ENCODE results near the gene AMPD3. TPM values are rescaled to one million over a fixed set of nuclear protein-coding genes. Genes with fewer than 3 reads are reported as not detected.

AMPD3 gene
- total RNA-seq, 1 donor from 2014 or later = 9.8 TPM

- Histone ChIP-seq H3K4me1 (no peaks in the 10 kb centered on the region), H3K4me3 (no peak overlapping the region), H3K9me3 (no peaks in the 10 kb centered on the region), H3K36me3 (no peaks in the 10 kb centered on the region), H3K27me3 (ENCODE audit: low read depth) (no peaks in the 10 kb centered on the region), H3K27ac (no peak overlapping the region)
- DNase-seq (no peak), ATAC-seq (peak in 1 of 2 donors; percentile 50)
- intact Hi-C loops (cut with DNase I) = no loop called here
- TF ChIP-seq, protein P1, sequence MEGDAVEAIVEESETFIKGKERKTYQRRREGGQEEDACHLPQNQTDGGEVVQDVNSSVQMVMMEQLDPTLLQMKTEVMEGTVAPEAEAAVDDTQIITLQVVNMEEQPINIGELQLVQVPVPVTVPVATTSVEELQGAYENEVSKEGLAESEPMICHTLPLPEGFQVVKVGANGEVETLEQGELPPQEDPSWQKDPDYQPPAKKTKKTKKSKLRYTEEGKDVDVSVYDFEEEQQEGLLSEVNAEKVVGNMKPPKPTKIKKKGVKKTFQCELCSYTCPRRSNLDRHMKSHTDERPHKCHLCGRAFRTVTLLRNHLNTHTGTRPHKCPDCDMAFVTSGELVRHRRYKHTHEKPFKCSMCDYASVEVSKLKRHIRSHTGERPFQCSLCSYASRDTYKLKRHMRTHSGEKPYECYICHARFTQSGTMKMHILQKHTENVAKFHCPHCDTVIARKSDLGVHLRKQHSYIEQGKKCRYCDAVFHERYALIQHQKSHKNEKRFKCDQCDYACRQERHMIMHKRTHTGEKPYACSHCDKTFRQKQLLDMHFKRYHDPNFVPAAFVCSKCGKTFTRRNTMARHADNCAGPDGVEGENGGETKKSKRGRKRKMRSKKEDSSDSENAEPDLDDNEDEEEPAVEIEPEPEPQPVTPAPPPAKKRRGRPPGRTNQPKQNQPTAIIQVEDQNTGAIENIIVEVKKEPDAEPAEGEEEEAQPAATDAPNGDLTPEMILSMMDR (IDR thresholded peaks at IDR 0.05) = no peak
Observed at GRCh38 chr11:10441652-10442503, 13.2 kb upstream of the AMPD3 start.

- no peak overlapping the region for H3K4me3 ChIP-seq
- intact Hi-C loops (cut with DNase I) = no loop called here
- no peaks in the 10 kb centered on the region for H3K36me3 ChIP-seq
- H3K4me1 ChIP-seq = no peaks in the 10 kb centered on the region
- no peaks in the 10 kb centered on the region for H3K9me3 ChIP-seq
- ATAC-seq (no peak), DNase-seq (no peak)
- H3K27me3 ChIP-seq (ENCODE audit: low read depth) = no peaks in the 10 kb centered on the region
- TF ChIP-seq, protein P1 (IDR thresholded peaks at IDR 0.05) = no peak
- no peak overlapping the region for H3K27ac ChIP-seq
Observed at GRCh38 chr11:10443152-10443551, 11.9 kb upstream of the AMPD3 start.

DNA sequence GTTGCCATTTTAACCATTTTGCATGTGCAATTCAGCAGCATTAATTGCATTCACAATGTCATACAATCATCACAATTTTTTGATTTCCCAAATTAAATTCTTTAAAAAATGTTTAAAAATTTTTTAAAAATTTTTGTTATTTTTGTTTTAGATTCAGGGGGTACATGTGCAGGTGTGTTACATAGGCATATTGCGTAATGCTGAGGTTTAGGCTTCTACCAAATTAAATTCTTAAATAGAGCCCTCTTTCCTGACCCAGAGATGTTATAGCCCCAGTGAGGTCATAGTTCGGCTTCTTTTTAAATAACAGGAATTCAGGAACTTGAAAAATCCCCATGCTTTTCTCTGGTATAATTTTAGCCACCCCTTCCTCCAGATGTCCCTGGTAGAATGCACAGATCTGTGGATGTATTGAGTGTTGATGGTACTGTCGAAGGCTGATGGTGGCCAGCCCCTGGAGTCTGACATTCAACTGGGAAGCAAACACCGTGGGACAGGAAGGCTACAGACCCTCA, 11.3 kb upstream of the AMPD3 start:
- intact Hi-C loops (cut with DNase I) = no loop called here
- no peak for ATAC-seq

GRCh38 chr11:10444725-10445315, 10.2 kb upstream of the AMPD3 start:
- Histone ChIP-seq H3K4me3 (no peak overlapping the region), H3K4me1 (no peaks in the 10 kb centered on the region), H3K9me3 (no peaks in the 10 kb centered on the region), H3K27ac (no peak overlapping the region), H3K36me3 (no peaks in the 10 kb centered on the region), H3K27me3 (ENCODE audit: low read depth) (no peaks in the 10 kb centered on the region)
- intact Hi-C loops (cut with DNase I) = no loop called here
- no peak for DNase-seq
- TF ChIP-seq, protein P1 (IDR thresholded peaks at IDR 0.05) = no peak
- ATAC-seq = no peak

More for the DNA sequence above, 11.3 kb upstream of the AMPD3 start:
- TF ChIP-seq, protein P1 (IDR thresholded peaks at IDR 0.05) = no peak
- Histone ChIP-seq H3K27me3 (ENCODE audit: low read depth) (no peaks in the 10 kb centered on the region), H3K4me3 (no peak overlapping the region), H3K4me1 (no peaks in the 10 kb centered on the region), H3K9me3 (no peaks in the 10 kb centered on the region), H3K36me3 (no peaks in the 10 kb centered on the region), H3K27ac (no peak overlapping the region)
- DNase-seq = no peak

DNA sequence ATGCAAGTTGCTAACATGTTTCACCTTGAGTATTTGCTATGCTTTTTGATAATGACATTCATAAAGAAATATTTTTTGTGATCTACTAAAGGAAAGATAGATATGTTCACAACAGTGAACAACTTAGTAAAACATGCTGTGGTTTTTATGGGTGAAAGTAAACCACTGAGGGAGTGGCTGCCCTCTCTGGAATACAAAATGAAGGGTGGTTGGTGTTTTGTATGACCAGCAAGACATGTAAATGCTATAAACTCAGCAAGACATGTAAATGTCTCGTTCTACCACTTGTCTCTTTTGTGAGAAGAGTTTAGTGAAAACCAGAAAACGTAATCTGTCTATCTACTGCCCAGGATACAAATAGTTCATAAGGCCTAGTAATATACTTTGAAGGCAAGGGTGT, 7.6 kb upstream of the AMPD3 start:
- no peaks in the 10 kb centered on the region for H3K9me3 ChIP-seq
- H3K27me3 ChIP-seq (ENCODE audit: low read depth) = no peaks in the 10 kb centered on the region
- ATAC-seq (no peak), DNase-seq (no peak)
- no peak overlapping the region for H3K4me3 ChIP-seq
- intact Hi-C loops (cut with DNase I) = no loop called here
- H3K36me3 ChIP-seq = no peaks in the 10 kb centered on the region
- no peak overlapping the region for H3K27ac ChIP-seq
- peaks cover 9% of the 10 kb centered on the region for H3K4me1 ChIP-seq
- TF ChIP-seq, protein P1 (IDR thresholded peaks at IDR 0.05) = no peak

Data from lower lobe of right lung (tissue), 2 donors.